Neutrophil (primary cell): ENCODE results near the gene HPCA.
A peak's percentile ranks its signal among the peaks of the same experiment; 100 is the strongest.

Experiments
- H3K27ac ChIP-seq: fragments of 200-600 bp; sonication (generic); 2 replicates; pipeline ENCODE4 v1.5.1; 2016; ENCODE audit warnings: mild to moderate bottlenecking, moderate library complexity
- H3K27me3 ChIP-seq: fragments of 200-600 bp; sonication (generic); 2 replicates; pipeline ENCODE4 v1.6.0; 2016; ENCODE audit warnings: mild to moderate bottlenecking
- H3K36me3 ChIP-seq: fragments of 200-600 bp; sonication (generic); 2 replicates; pipeline ENCODE4 v1.5.1; 2017
- H3K4me1 ChIP-seq, 2 experiments: fragments of 200-600 bp in 1 of 2; sonication (generic) in 1 of 2; 1 replicate in 1 of 2; 2 replicates in 1 of 2; pipeline versions ENCODE4 v1.5.1 to v1.6.1; 2013 to 2016; ENCODE audit warnings: low read depth in 1 of 2, low read length in 1 of 2, mild to moderate bottlenecking in 1 of 2, moderate library complexity in 1 of 2; ENCODE audit not compliant: control insufficient read depth in 1 of 2, insufficient read depth in 1 of 2
- H3K4me3 ChIP-seq, 2 experiments: fragments of 200-600 bp in 1 of 2; sonication (generic) in 1 of 2; 1 replicate in 1 of 2; 2 replicates in 1 of 2; pipeline ENCODE4 v1.5.1; 2013 to 2016; ENCODE audit warnings: low read depth in 1 of 2, low read length in 1 of 2, mild to moderate bottlenecking in 1 of 2, moderate library complexity in 1 of 2
- H3K9me3 ChIP-seq: fragments of 200-600 bp; sonication (generic); 2 replicates; pipeline ENCODE4 v1.5.1; 2016
- TF ChIP-seq, protein P1 (sequence below): fragments of 200-600 bp; sonication (generic); IDR thresholded peaks from 2 replicates; pipeline ENCODE4 v1.5.1; 2016; ENCODE audit warnings: antibody characterized with exemption

HPCA gene

DNA sequence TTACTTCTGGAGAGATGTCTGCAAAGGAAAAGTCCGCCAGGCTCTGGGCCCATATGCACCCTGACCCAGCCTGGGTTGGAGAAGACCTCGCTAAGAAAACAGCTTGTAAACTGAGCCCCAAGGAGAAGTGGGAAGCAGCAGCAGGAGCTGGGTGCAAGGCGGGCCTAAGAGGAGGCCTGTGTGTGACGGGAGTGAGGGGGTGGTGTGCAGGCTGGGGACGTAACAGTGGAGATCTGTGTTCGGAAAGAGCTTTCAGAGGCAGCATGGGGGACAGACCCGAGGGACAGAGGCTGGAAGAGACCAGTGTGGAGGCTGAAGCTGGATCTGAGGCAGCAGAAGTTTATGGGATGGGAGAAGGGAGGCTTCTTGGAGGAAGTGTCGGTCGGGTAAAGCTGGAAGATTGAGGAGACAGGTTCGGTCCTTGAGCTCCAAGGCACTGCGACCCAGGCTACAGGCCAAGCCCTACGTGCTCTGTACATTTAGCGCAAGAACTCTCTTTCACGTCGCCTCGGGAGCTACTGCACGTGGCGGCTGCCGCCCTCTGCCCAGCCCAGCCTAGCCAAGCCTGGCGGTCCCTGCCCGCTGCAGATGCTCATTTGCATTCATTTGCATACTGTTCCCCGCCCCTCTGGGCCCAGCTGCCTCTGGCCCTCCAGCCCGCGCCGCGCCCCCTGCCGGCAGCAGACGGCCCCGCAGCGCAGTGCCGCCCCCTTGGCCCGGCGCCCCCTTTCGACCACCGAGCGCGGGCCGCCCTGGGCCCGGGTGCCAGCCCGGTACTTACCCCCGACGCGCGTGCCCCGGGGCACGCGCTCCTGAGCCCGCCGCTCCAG lies 6.3 kb downstream of the HPCA start:
- Histone ChIP-seq H3K4me3 (no peak overlapping the region), H3K9me3 (no peaks in the 10 kb centered on the region), H3K27ac (no peak overlapping the region), H3K36me3 (no peaks in the 10 kb centered on the region), H3K27me3 (peaks cover 100% of the 10 kb centered on the region), H3K4me1 (peaks cover 0 to 10% of the 10 kb centered on the region in 2 experiments)
- TF ChIP-seq, protein P1, sequence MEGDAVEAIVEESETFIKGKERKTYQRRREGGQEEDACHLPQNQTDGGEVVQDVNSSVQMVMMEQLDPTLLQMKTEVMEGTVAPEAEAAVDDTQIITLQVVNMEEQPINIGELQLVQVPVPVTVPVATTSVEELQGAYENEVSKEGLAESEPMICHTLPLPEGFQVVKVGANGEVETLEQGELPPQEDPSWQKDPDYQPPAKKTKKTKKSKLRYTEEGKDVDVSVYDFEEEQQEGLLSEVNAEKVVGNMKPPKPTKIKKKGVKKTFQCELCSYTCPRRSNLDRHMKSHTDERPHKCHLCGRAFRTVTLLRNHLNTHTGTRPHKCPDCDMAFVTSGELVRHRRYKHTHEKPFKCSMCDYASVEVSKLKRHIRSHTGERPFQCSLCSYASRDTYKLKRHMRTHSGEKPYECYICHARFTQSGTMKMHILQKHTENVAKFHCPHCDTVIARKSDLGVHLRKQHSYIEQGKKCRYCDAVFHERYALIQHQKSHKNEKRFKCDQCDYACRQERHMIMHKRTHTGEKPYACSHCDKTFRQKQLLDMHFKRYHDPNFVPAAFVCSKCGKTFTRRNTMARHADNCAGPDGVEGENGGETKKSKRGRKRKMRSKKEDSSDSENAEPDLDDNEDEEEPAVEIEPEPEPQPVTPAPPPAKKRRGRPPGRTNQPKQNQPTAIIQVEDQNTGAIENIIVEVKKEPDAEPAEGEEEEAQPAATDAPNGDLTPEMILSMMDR: peak; percentile 27

GRCh38 chr1:32893198-32894018 lies 7.1 kb downstream of the HPCA start:
- peaks cover 100% of the 10 kb centered on the region for H3K27me3 ChIP-seq
- H3K36me3 ChIP-seq: no peaks in the 10 kb centered on the region
- no peak overlapping the region for H3K4me3 ChIP-seq
- H3K27ac ChIP-seq: no peak overlapping the region
- TF ChIP-seq, protein P1: peak; percentile 4
- peaks cover 0 to 10% of the 10 kb centered on the region in 2 experiments for H3K4me1 ChIP-seq
- H3K9me3 ChIP-seq: no peaks in the 10 kb centered on the region

DNA sequence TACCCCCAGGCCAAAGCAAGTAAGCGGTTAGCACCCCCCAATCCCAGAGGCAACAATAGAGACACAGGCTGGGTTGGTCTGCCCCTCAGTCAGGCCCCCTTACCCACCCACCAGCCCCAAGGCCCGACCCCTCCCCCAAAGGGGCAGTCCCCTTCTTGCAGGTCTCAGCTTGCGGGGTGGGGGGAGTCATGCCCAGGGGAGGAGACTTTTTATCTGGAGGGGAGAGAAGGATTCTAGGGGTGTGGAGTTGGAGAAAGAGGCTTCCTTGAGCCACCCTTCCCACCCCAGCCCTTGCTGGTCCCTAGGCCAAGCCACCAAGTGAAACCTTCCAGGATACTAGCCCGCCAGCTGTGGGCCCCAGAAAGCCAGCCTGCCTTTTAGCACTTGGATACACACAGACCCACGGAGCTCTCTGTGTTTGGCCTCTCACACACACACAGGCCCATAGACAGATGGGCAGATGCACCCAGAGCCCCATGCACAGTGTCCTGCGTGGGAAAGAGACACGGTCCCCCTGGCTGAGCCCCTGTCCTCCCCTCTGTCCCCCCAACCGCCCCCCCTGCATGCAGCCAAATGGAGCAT lies 7.8 kb downstream of the HPCA start:
- Histone ChIP-seq H3K9me3 (no peaks in the 10 kb centered on the region), H3K27me3 (peaks cover 100% of the 10 kb centered on the region), H3K4me3 (no peak overlapping the region), H3K36me3 (no peaks in the 10 kb centered on the region), H3K27ac (no peak overlapping the region), H3K4me1 (peaks cover 0 to 10% of the 10 kb centered on the region in 2 experiments)
- TF ChIP-seq, protein P1: no peak

DNA sequence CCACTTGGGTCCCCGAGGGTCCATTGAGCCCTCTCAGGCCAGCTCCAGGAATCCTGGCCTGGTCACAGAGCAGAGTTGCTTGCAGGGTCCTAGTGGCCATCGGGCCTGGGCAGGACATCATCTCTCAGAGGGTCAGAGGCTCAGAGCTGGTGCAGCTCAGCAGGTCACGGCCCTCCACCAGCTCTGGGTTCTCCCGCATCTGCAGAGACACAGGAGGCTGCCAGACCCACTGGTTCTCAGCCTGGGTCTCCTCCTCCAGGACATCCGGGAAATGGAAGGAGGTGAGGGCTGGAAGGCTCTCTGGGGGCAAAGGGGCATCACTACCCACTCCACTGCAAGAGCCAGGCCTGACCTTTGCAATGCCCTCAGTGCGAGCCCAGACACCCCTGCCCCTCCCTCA lies 8.4 kb downstream of the HPCA start:
- TF ChIP-seq, protein P1: no peak
- H3K36me3 ChIP-seq: no peaks in the 10 kb centered on the region
- H3K4me1 ChIP-seq: peaks cover 0 to 10% of the 10 kb centered on the region in 2 experiments
- no peak overlapping the region for H3K4me3 ChIP-seq
- H3K27me3 ChIP-seq: peaks cover 100% of the 10 kb centered on the region
- H3K27ac ChIP-seq: no peak overlapping the region
- H3K9me3 ChIP-seq: no peaks in the 10 kb centered on the region

DNA sequence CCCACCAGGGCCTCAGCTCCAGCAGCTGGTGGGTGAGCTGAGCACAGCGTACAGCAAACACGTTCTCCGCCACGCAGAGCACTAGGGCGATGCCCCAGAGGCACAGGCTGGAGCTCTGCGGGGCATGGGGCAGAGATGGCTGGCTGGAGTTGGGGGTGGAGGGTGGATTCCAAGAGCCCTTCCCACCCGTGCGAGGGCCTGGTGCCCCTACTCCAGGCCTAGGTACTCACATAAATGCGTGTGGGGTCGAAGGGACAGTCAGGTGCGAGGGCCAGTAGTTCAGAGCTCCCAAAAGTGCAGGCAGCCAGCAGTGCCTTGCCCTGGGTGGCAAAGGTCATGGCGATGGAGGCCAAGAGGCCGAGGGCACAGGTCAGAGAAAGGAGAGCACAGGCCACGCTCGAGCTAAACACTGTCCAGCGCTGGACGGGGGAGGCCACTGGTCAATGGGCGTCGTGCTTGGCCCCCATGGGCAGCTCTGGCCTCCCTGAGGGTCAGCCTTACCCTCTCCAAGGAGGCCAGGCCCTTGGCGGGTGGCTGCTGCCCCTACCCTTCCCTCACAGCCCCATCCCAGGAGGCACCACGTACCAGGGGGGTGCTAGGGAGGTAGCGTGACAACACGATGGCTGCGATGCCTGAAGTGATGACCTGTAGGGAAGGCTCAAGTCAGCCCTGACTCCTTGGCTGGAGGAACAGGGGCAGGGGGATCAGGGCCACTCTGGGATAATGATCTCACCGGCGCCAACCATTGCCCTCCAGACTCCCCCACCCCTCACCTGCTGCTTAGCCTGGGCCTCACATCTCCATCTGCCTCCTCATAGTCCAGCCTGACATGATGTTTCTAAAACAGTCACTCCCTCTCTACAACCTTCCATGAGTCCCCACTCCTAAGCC lies 9.3 kb downstream of the HPCA start:
- no peak overlapping the region for H3K4me3 ChIP-seq
- H3K27me3 ChIP-seq: peaks cover 100% of the 10 kb centered on the region
- no peak overlapping the region for H3K27ac ChIP-seq
- H3K4me1 ChIP-seq: peaks cover 0 to 10% of the 10 kb centered on the region in 2 experiments
- no peaks in the 10 kb centered on the region for H3K36me3 ChIP-seq
- TF ChIP-seq, protein P1: no peak
- no peaks in the 10 kb centered on the region for H3K9me3 ChIP-seq
